ENCODE measurements around the gene HINT3.

- TF ChIP-seq, protein P1, sequence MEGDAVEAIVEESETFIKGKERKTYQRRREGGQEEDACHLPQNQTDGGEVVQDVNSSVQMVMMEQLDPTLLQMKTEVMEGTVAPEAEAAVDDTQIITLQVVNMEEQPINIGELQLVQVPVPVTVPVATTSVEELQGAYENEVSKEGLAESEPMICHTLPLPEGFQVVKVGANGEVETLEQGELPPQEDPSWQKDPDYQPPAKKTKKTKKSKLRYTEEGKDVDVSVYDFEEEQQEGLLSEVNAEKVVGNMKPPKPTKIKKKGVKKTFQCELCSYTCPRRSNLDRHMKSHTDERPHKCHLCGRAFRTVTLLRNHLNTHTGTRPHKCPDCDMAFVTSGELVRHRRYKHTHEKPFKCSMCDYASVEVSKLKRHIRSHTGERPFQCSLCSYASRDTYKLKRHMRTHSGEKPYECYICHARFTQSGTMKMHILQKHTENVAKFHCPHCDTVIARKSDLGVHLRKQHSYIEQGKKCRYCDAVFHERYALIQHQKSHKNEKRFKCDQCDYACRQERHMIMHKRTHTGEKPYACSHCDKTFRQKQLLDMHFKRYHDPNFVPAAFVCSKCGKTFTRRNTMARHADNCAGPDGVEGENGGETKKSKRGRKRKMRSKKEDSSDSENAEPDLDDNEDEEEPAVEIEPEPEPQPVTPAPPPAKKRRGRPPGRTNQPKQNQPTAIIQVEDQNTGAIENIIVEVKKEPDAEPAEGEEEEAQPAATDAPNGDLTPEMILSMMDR (IDR thresholded peaks at IDR 0.05) = peak; percentile 32
- no peak for TF ChIP-seq ZFX (IDR thresholded peaks at IDR 0.05; ENCODE audit: borderline replicate concordance)
Observed at GRCh38 chr6:125953502-125953875, 3.1 kb upstream of the HINT3 start.
